ENCODE measurements around the gene KMT2D.

Gene KMT2D

DNA sequence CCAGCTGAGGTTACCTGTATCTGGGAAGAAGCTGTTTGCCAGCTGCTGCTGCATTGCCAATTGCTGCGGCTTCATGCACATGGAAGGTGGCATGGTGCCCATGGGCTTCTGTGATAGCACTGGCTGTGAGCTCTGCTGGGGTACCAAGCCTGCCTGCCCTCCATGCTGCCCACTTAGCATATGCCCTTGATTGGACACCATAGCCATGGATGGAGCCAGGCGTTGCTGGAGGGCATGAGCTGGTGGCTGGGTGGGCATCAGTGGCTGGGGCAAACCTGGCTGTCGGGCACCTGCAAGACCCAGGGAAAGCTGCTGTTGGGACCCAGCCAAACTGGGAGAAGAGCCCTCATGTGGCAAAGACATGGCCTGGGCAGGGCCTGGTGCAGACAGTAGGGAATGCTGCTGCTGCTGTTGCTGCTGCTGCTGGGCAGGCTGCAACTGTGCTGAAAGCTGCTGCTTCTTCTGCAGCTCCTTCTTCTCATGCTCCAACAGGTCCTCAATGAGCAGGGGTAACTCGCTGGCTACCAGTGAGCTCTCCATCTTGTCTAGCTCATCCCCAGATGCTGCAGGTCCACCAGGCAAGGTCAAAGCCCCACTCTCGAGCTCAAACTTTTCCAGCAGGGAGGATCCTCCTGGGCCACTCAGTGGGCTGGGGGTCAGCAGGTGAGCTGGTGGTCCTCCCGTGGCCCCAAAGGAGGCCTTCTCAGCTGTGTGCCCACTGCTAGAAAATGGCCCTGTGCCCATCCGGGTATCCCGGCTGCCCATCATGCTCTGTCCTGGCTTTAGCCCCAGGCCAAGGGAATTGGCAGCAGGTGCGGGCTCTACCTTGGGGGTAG lies 23.3 kb downstream of the KMT2D start:
- H3K18ac ChIP-seq (ENCODE audit: low read length), result no peak overlapping the region
- H2BK12ac ChIP-seq (ENCODE audit: low read length), result no peak overlapping the region
- no peak overlapping the region for H2BK120ac ChIP-seq (ENCODE audit: low read depth, low read length)
- H3K4me3 ChIP-seq (ENCODE audit: low read length in 2 of 2), result no peak overlapping the region
- H3K27ac ChIP-seq (replicated peaks; ENCODE audit: low read length), result no peak overlapping the region
- H2BK5ac ChIP-seq (ENCODE audit: low read length), result no peak overlapping the region
- H3K79me1 ChIP-seq (ENCODE audit: low read depth, low read length), result peaks cover 18% of the 10 kb centered on the region
- peaks cover 71 to 99% of the 10 kb centered on the region in 2 donors for H3K36me3 ChIP-seq (replicated peaks in 1 of 2; ENCODE audit: control insufficient read depth in 2 of 2, insufficient read depth in 2 of 2, low read length in 2 of 2)
- DNase-seq (ENCODE audit: low spot score), result no peak
- H3K4me2 ChIP-seq (ENCODE audit: insufficient read depth, low read length, poor library complexity, severe bottlenecking), result no peak overlapping the region
- peak overlapping the region; percentile 48 for H4K8ac ChIP-seq (ENCODE audit: low read depth, low read length)
- no peak overlapping the region for H2BK15ac ChIP-seq (ENCODE audit: low read length)
- H3K23ac ChIP-seq (ENCODE audit: low read depth, low read length, poor library complexity), result no peak overlapping the region
- no peaks in the 10 kb centered on the region for H3K9me3 ChIP-seq (replicated peaks in 1 of 2; ENCODE audit: control insufficient read depth in 2 of 2, insufficient read depth in 1 of 2, low read depth in 1 of 2, low read length in 2 of 2)
- H3K14ac ChIP-seq (ENCODE audit: low read length), result peak overlapping the region; percentile 21
- no peak overlapping the region for H2AK5ac ChIP-seq (ENCODE audit: low read depth, low read length)
- WGBS, 2 donors (ENCODE audit: extremely low coverage in 2 of 2, insufficient read length in 2 of 2, insufficient replicate concordance in 1 of 2), result no CpG with 5 or more reads among the region's 9 CpGs
- no peak overlapping the region for H4K91ac ChIP-seq (ENCODE audit: low read depth, low read length, poor library complexity)
- no peak overlapping the region for H3K4ac ChIP-seq (ENCODE audit: low read length)
- H3K27me3 ChIP-seq (ENCODE audit: control insufficient read depth in 3 of 3, insufficient read depth in 3 of 3, low read depth in 1 of 3, low read length in 3 of 3), result no peaks in the 10 kb centered on the region
- H3K4me1 ChIP-seq (ENCODE audit: control insufficient read depth in 2 of 2, insufficient read depth in 1 of 2, low read depth in 1 of 2, low read length in 2 of 2), result no peaks in the 10 kb centered on the region
- peak overlapping the region; percentile 21 for H3K9ac ChIP-seq (ENCODE audit: low read depth, low read length, poor library complexity)
- no peak overlapping the region for H2AFZ ChIP-seq (ENCODE audit: low read length)

DNA sequence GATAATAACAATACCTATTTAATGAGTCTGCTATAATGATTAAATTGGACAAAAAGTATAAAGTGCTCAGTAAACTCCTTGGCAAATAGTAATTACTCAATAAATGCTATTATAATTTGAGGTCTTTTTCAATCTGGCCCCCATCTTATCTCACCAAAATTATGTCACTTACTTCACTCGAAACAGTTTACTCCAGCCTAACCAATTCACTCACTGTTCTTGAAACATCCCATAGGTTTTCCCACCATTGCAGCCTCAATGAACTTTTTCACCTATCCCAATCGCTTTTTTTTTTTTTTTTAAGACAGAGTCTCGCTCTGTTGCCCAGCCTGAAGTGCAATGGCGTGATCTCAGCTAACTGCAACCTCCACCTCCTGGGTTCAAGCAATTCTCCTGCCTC lies 24.6 kb downstream of the KMT2D start:
- H3K18ac ChIP-seq (ENCODE audit: low read length), result no peak overlapping the region
- no peak overlapping the region for H3K4me3 ChIP-seq (ENCODE audit: low read length in 2 of 2)
- peaks cover 18% of the 10 kb centered on the region for H3K79me1 ChIP-seq (ENCODE audit: low read depth, low read length)
- no peak overlapping the region for H3K27ac ChIP-seq (replicated peaks; ENCODE audit: low read length)
- H3K27me3 ChIP-seq (ENCODE audit: control insufficient read depth in 3 of 3, insufficient read depth in 3 of 3, low read depth in 1 of 3, low read length in 3 of 3), result no peaks in the 10 kb centered on the region
- no peak overlapping the region for H3K9ac ChIP-seq (ENCODE audit: low read depth, low read length, poor library complexity)
- H3K4ac ChIP-seq (ENCODE audit: low read length), result no peak overlapping the region
- H4K8ac ChIP-seq (ENCODE audit: low read depth, low read length), result no peak overlapping the region
- H3K9me3 ChIP-seq (replicated peaks in 1 of 2; ENCODE audit: control insufficient read depth in 2 of 2, insufficient read depth in 1 of 2, low read depth in 1 of 2, low read length in 2 of 2), result no peaks in the 10 kb centered on the region
- DNase-seq (ENCODE audit: low spot score), result no peak
- no peak overlapping the region for H3K14ac ChIP-seq (ENCODE audit: low read length)
- H3K23ac ChIP-seq (ENCODE audit: low read depth, low read length, poor library complexity), result no peak overlapping the region
- no CpG with 5 or more reads among the region's 4 CpGs for WGBS, 2 donors (ENCODE audit: extremely low coverage in 2 of 2, insufficient read length in 2 of 2, insufficient replicate concordance in 1 of 2)
- no peak overlapping the region for H2BK5ac ChIP-seq (ENCODE audit: low read length)
- H3K36me3 ChIP-seq (replicated peaks in 1 of 2; ENCODE audit: control insufficient read depth in 2 of 2, insufficient read depth in 2 of 2, low read length in 2 of 2), result peaks cover 74 to 99% of the 10 kb centered on the region in 2 donors
- no peak overlapping the region for H2AK5ac ChIP-seq (ENCODE audit: low read depth, low read length)
- no peaks in the 10 kb centered on the region for H3K4me1 ChIP-seq (ENCODE audit: control insufficient read depth in 2 of 2, insufficient read depth in 1 of 2, low read depth in 1 of 2, low read length in 2 of 2)
- no peak overlapping the region for H2BK12ac ChIP-seq (ENCODE audit: low read length)
- H2BK15ac ChIP-seq (ENCODE audit: low read length), result no peak overlapping the region
- H2BK120ac ChIP-seq (ENCODE audit: low read depth, low read length), result no peak overlapping the region
- no peak overlapping the region for H3K4me2 ChIP-seq (ENCODE audit: insufficient read depth, low read length, poor library complexity, severe bottlenecking)
- no peak overlapping the region for H2AFZ ChIP-seq (ENCODE audit: low read length)
- no peak overlapping the region for H4K91ac ChIP-seq (ENCODE audit: low read depth, low read length, poor library complexity)

DNA sequence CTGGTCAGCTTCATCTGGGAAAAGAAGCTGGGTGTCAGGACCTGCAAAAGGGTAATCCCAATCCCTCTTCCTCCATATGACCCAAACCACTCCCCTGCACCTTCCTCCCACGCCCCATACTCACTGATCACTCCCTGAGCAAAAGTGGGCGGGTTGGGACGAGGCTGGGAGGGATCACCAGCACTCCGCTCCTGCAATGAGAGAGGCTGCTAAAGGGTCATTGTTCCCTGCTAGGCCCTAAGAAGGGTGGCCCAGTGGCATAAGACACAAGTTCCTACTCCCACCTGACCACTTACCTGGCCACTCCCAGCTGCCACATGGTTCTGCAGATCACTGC lies 26.3 kb downstream of the KMT2D start:
- Histone ChIP-seq H3K4me3 (ENCODE audit: low read length in 2 of 2) (no peak overlapping the region), H2BK15ac (ENCODE audit: low read length) (no peak overlapping the region), H2BK12ac (ENCODE audit: low read length) (no peak overlapping the region), H3K4ac (ENCODE audit: low read length) (no peak overlapping the region), H2AFZ (ENCODE audit: low read length) (no peak overlapping the region), H3K23ac (ENCODE audit: low read depth, low read length, poor library complexity) (peak overlapping the region; percentile 20), H2BK5ac (ENCODE audit: low read length) (peak overlapping the region; percentile 44), H3K14ac (ENCODE audit: low read length) (no peak overlapping the region), H4K91ac (ENCODE audit: low read depth, low read length, poor library complexity) (no peak overlapping the region), H2AK5ac (ENCODE audit: low read depth, low read length) (no peak overlapping the region), H3K27ac (replicated peaks; ENCODE audit: low read length) (no peak overlapping the region), H2BK120ac (ENCODE audit: low read depth, low read length) (no peak overlapping the region), H3K4me1 (ENCODE audit: control insufficient read depth in 2 of 2, insufficient read depth in 1 of 2, low read depth in 1 of 2, low read length in 2 of 2) (no peaks in the 10 kb centered on the region), H3K36me3 (replicated peaks in 1 of 2; ENCODE audit: control insufficient read depth in 2 of 2, insufficient read depth in 2 of 2, low read length in 2 of 2) (peaks cover 76 to 98% of the 10 kb centered on the region in 2 donors), H3K4me2 (ENCODE audit: insufficient read depth, low read length, poor library complexity, severe bottlenecking) (no peak overlapping the region), H3K79me1 (ENCODE audit: low read depth, low read length) (peaks cover 17% of the 10 kb centered on the region), H4K8ac (ENCODE audit: low read depth, low read length) (no peak overlapping the region), H3K9ac (ENCODE audit: low read depth, low read length, poor library complexity) (no peak overlapping the region), H3K18ac (ENCODE audit: low read length) (no peak overlapping the region), H3K9me3 (replicated peaks in 1 of 2; ENCODE audit: control insufficient read depth in 2 of 2, insufficient read depth in 1 of 2, low read depth in 1 of 2, low read length in 2 of 2) (no peaks in the 10 kb centered on the region), H3K27me3 (ENCODE audit: control insufficient read depth in 3 of 3, insufficient read depth in 3 of 3, low read depth in 1 of 3, low read length in 3 of 3) (no peaks in the 10 kb centered on the region)
- no CpG with 5 or more reads among the region's 4 CpGs for WGBS, 2 donors (ENCODE audit: extremely low coverage in 2 of 2, insufficient read length in 2 of 2, insufficient replicate concordance in 1 of 2)
- DNase-seq (ENCODE audit: low spot score), result no peak

DNA sequence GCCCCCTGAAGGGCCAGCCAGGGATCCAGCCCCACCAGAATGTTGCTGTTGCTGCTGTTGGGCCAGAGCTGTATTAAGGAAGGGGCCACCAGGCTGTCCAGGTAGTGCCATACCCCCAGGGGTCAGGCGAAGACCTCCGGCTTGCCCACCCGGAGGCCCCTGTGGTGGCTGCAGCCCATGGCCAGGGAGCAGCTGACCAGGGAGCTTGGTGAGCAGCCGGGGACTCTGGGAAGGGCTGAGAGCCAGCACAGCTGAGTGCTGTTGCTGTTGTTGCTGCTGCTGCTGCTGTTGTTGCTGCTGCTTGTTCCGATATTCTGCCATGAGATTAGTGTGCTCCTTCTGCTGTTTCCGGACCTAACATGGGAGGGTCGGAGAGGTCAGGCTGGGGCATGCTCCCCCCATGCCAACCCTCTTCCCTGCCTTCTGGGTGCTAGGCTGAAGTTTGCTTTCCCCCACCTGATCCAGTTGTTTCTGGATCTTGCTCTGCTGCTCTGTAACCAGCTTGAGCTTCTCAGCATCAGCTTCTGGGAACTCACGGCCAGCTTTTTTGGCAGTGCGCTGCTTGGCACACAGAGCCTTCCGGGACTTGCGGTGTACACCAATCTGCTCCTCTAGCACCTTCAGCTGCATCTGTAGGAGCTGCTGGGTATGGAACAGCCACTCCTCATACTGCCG lies 26.8 kb downstream of the KMT2D start:
- Histone ChIP-seq H3K4ac (ENCODE audit: low read length) (no peak overlapping the region), H3K27me3 (ENCODE audit: control insufficient read depth in 3 of 3, insufficient read depth in 3 of 3, low read depth in 1 of 3, low read length in 3 of 3) (no peaks in the 10 kb centered on the region), H2AFZ (ENCODE audit: low read length) (no peak overlapping the region), H4K91ac (ENCODE audit: low read depth, low read length, poor library complexity) (no peak overlapping the region), H3K27ac (replicated peaks; ENCODE audit: low read length) (no peak overlapping the region), H2BK12ac (ENCODE audit: low read length) (no peak overlapping the region), H3K4me1 (ENCODE audit: control insufficient read depth in 2 of 2, insufficient read depth in 1 of 2, low read depth in 1 of 2, low read length in 2 of 2) (no peaks in the 10 kb centered on the region), H3K23ac (ENCODE audit: low read depth, low read length, poor library complexity) (peak overlapping the region; percentile 20), H3K14ac (ENCODE audit: low read length) (no peak overlapping the region), H3K36me3 (replicated peaks in 1 of 2; ENCODE audit: control insufficient read depth in 2 of 2, insufficient read depth in 2 of 2, low read length in 2 of 2) (peaks cover 77 to 98% of the 10 kb centered on the region in 2 donors), H3K4me2 (ENCODE audit: insufficient read depth, low read length, poor library complexity, severe bottlenecking) (no peak overlapping the region), H2AK5ac (ENCODE audit: low read depth, low read length) (no peak overlapping the region), H3K79me1 (ENCODE audit: low read depth, low read length) (peaks cover 17% of the 10 kb centered on the region), H2BK15ac (ENCODE audit: low read length) (no peak overlapping the region), H3K9ac (ENCODE audit: low read depth, low read length, poor library complexity) (no peak overlapping the region), H3K9me3 (replicated peaks in 1 of 2; ENCODE audit: control insufficient read depth in 2 of 2, insufficient read depth in 1 of 2, low read depth in 1 of 2, low read length in 2 of 2) (no peaks in the 10 kb centered on the region), H2BK5ac (ENCODE audit: low read length) (no peak overlapping the region), H4K8ac (ENCODE audit: low read depth, low read length) (no peak overlapping the region), H3K18ac (ENCODE audit: low read length) (no peak overlapping the region), H3K4me3 (ENCODE audit: low read length in 2 of 2) (no peak overlapping the region), H2BK120ac (ENCODE audit: low read depth, low read length) (no peak overlapping the region)
- WGBS, 2 donors (ENCODE audit: extremely low coverage in 2 of 2, insufficient read length in 2 of 2, insufficient replicate concordance in 1 of 2), result no CpG with 5 or more reads among the region's 12 CpGs
- no peak for DNase-seq (ENCODE audit: low spot score)

All from neuronal stem cell (in vitro differentiated cells).